Measurements from ENCODE around the gene KRT35.

KRT35 gene

GRCh38 chr17:41486809-41487530 lies 6.0 kb upstream of the KRT35 start:
- DNase-seq = no peak

- no peak for DNase-seq
Measured at GRCh38 chr17:41486316-41486715, 5.4 kb upstream of the KRT35 start.

GRCh38 chr17:41484920-41485904 lies 4.3 kb upstream of the KRT35 start:
- DNase-seq = no peak

- no peak for DNase-seq
Measured at GRCh38 chr17:41483991-41484826, 3.3 kb upstream of the KRT35 start.

- DNase-seq = no peak
Measured at GRCh38 chr17:41483531-41483930, 2.6 kb upstream of the KRT35 start.

GRCh38 chr17:41480581-41480980 lies 370 bp downstream of the KRT35 start:
- DNase-seq = no peak

GRCh38 chr17:41480136-41480535 lies 815 bp downstream of the KRT35 start:
- DNase-seq = no peak

GRCh38 chr17:41478237-41478636 lies 2.7 kb downstream of the KRT35 start:
- DNase-seq = no peak

- DNase-seq = no peak
Measured at GRCh38 chr17:41476866-41477815, 3.8 kb downstream of the KRT35 start.

GRCh38 chr17:41475421-41475820 lies 5.5 kb downstream of the KRT35 start:
- DNase-seq = no peak

GRCh38 chr17:41474863-41475262 lies 6.1 kb downstream of the KRT35 start:
- DNase-seq = no peak

- DNase-seq = no peak
Measured at GRCh38 chr17:41468346-41468745, 12.6 kb downstream of the KRT35 start.

GRCh38 chr17:41467561-41467960 lies 13.4 kb downstream of the KRT35 start:
- no peak for DNase-seq

- DNase-seq = no peak
Measured at GRCh38 chr17:41466988-41467387, 14.0 kb downstream of the KRT35 start, which contains the start of gene KRT32. TSS of gene KRT32 (minus strand) at chr17:41467386. CDS start at chr17:41467325, 61 bp downstream.

- DNase-seq = no peak
Measured at GRCh38 chr17:41464682-41465081, 16.3 kb downstream of the KRT35 start.

- no peak for DNase-seq
Measured at GRCh38 chr17:41464173-41464572, 16.8 kb downstream of the KRT35 start.

GRCh38 chr17:41463746-41464145 lies 17.2 kb downstream of the KRT35 start:
- DNase-seq = no peak

- no peak for DNase-seq
Measured at GRCh38 chr17:41462705-41463104, 18.2 kb downstream of the KRT35 start.

- DNase-seq = no peak
Measured at GRCh38 chr17:41457676-41458075, 23.3 kb downstream of the KRT35 start.

- DNase-seq = no peak
Measured at GRCh38 chr17:41456204-41456603, 24.7 kb downstream of the KRT35 start.

- no peak for DNase-seq
Measured at GRCh38 chr17:41455236-41455635, 25.7 kb downstream of the KRT35 start.

GRCh38 chr17:41453066-41453465 lies 27.9 kb downstream of the KRT35 start:
- DNase-seq = no peak
